GM18907 (cell line): ENCODE results near the gene ALG3.

Experiments used
- ATAC-seq: cut with Tn5 transposase; IDR thresholded peaks from one replicate; pipeline ENCODE4 v1.9.1; 2021; ENCODE audit warnings: mild to moderate bottlenecking, moderate library complexity; ENCODE audit not compliant: unreplicated experiment

ALG3 gene

GRCh38 chr3:184260724-184261269, 12.0 kb upstream of the ALG3 start:
- ATAC-seq: no peak

DNA sequence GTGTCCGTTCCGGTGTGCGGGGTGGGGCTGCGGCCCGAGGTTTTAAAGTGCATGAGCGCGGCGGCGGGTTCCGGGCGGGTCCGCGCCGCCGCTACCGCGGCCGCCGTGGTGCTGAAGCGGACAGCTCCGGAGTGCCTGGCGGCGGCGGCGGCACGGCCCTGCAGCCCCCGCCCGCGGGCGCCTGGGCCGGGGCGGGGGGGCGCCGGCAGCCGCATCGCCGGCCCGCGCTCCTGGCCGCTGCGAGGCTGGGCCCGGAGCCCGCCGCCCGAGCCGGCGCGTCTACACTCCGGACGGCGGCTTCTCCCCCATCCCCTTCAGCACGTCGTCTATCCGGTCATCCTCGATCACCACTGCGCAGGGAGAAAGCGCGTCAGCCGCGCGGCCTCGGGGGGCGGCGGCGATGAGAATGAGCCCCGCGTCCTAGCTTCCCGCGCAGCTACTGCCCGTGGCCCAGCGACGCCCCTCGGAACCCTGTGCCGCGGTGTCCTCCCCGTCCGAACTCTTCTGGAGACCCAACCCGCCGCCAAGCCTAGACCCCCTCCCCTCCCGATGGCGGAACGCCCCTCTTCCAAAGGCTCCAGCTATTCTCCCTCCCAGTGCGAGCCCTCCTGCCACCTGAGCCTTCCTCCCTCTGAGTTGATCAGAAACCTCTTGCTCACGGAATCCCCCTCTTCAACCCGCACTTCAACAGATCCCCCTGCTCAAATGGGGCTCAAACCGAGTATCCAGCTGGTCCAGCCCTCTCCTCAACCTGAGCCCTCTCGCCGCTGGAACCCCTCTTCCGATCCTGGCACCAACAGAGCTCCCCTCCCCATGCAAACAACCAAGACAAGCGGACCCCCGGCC, 11.3 kb upstream of the ALG3 start:
- ATAC-seq: no peak

DNA sequence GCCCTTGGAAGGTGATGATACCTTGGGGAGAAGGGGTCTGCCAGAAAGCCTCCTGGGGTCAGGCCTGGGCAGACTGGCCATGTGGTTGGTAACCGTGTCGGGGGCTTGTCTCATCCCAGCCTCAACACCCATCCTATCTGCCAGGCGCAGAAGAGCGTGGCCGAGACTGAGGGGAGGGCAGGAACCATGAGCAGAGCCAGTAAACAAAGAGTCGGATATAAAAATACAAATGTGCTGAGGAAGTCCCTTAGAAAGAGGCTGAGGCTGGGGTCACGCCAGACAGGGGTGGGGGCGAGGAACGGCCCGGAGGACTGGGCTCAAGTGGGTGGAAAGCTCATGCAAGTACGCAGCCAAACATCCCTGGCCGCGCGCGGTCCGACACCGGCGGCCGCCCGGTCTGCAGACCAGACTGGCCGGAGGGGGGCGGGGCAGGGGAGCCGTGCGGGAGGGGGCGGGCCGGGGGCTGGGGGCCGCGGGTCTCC, 10.7 kb upstream of the ALG3 start:
- no peak for ATAC-seq

DNA sequence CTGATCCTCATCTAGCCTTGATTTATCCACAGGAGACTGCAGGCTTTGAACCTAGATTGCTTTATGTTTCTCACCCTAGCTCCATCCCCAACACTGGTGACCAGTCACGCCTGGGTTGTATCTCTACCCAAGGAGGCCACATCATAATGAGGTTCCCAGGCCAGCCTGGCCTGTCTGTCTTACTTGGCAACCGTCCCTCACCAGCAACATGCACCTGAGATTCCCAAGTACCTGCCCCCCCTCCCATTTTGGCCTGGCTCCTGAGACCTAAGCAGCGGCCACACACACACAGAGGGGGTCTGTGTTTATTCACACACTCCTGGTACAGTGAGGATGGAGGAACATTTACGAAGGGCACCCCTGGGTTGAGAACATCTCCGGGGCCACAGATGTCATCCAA, 10.2 kb upstream of the ALG3 start:
- ATAC-seq: no peak

- no peak for ATAC-seq
Observed at GRCh38 chr3:184257083-184257915, 8.5 kb upstream of the ALG3 start.

GRCh38 chr3:184255291-184256039, 6.7 kb upstream of the ALG3 start:
- no peak for ATAC-seq

DNA sequence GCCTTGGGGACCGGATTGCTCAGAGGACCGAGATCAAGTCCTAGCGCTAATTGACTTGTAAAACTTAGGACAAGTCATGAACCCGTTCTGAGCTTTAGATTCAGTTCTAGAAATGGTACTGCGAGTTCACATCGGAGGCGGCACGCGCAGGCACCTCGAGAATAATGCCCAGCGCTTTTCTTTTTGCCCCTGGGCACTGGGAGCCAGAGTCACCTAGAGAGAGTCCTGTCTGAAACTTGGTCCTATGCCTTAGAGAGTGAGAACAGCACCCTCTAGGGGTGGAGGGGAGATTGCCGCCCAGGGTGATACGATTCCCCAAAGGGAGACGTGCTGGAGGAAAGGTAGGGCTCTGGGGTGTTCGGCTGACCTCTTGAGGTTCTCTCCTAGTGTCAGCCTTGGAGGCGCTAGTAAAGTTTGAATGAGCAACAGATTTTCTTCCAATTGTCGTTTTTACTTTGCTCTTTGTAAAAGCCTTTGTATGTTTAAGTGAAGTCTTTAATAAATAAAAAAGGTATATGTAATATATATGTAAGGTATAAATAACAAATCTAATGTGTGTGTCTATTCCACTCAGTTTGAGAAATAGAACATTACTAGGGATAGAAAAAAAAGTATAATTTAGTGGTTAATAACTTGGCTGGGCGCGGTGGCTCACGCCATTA, 1.5 kb upstream of the ALG3 start:
- ATAC-seq: peak; percentile 71

DNA sequence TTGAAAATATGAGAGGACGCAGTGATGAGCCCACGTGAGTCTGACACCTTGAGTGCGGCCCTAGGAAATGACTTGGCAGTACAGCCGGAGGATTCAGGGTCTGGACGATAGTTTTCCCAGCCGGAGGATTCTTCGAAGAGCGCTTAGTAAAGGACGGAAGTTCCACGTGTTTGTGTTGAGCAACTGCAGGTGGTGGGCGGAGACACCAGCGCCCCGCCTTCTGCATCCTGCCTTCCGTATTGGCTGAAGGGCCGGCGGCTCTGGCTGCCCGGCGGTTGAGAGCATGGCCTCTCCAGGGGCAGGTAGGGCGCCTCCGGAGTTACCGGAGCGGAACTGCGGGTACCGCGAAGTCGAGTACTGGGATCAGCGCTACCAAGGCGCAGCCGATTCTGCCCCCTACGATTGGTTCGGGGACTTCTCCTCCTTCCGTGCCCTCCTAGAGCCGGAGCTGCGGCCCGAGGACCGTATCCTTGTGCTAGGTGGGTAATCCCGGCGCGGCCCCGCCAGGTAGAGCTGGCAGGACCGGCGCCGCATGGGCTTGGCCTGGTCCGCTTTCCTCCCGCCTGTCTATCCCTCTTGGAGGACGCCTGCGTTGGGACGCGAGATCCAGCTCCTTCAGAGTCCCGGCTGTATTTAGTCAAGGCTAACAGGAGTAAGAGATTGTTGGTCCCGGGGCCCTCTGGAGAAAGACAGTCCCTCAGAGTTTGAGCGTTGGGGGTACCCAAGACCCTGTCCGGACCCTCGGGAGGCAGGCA, 827 bp upstream of the ALG3 start, which contains the start of gene EEF1AKMT4:
Gene EEF1AKMT4, plus strand, starts transcription at position 261 of the 755 bp plus-strand sequence. Its CDS starts 23 bp downstream, at position 284.
- peak; percentile 91 for ATAC-seq

GRCh38 chr3:184242297-184242685, 6.5 kb downstream of the ALG3 start:
- ATAC-seq: no peak

DNA sequence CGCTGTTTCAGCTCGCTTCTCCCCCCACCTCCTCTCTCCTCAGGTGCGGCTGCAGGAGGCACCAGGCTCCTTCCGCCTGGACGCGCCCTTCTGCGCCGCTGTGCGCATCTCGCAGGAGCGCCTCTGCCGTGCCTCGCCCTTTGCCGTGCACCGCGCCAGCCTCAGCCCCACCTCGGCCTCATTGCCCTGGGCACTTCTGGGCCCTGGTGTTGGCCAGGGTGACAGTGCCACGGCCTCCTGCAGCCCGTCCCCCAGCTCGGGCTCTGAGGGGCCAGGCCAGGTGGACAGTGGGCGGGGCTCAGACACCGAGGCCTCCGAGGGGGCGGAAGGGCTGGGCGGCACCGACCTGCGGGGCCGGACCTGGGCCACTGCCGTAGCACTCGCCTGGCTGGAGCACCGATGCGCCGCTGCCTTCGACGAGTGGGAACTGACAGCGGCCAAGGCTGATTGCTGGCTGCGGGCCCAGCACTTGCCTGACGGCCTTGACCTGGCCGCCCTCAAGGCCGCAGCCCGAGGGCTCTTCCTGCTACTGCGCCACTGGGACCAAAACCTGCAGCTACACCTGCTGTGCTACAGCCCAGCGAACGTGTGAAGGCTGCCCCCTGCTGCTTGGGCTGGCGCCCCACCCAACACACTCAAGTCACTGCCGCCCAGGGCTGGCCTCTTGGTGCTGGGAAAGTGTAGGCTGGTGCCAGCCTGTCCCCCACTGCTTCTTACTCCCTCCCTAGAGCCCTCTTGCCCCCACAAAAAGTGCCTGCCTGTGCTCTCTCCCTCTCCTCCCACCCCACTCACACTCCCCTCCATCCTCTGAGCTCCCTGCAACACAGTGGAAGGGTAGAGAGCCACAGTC, 7.1 kb downstream of the ALG3 start:
- no peak for ATAC-seq

DNA sequence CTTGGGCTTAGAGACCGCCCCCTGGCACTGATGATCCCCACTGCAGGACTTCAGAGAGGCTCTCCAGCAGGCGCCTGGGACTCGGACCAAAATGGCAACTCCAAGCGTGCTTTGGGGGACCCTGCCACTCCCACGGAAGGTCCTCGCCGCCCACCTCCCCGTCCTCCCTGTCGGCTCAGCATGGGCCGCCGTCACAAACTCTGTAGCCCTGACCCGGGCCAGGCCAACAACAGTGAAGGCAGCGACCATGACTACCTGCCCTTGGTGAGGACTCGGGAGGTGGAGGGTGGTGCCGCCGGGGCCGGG, 7.7 kb downstream of the ALG3 start:
- ATAC-seq: no peak

GRCh38 chr3:184240384-184241140, 8.2 kb downstream of the ALG3 start:
- no peak for ATAC-seq

GRCh38 chr3:184239708-184240107, 9.1 kb downstream of the ALG3 start:
- ATAC-seq: no peak

- no peak for ATAC-seq
Observed at GRCh38 chr3:184239221-184239620, 9.5 kb downstream of the ALG3 start.

DNA sequence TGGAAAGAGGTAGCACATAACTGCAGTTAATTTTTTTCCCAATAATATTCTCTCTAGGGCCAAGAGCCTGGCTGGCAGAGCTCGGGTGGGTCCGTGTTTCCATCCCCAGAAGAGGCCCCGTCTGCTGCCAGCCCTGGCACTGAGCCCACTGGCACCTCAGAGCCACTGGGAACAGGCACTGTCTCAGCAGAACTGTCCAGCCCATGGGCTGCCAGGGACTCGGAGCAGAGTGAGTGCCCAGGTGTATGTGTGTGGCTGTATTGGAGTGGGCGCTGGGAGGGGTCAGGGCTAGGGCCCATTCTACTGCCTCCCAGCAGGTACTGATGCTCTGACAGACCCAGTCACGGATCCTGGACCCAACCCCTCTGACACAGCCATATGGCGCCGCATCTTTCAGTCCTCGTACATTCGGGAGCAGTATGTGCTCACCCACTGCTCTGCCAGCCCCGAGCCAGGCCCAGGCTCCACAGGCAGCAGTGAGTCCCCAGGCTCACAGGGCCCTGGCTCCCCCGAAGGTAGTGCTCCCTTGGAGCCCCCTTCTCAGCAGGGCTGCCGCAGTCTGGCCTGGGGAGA, 10.4 kb downstream of the ALG3 start:
- no peak for ATAC-seq

- no peak for ATAC-seq
Observed at GRCh38 chr3:184237807-184238206, 11.0 kb downstream of the ALG3 start.

DNA sequence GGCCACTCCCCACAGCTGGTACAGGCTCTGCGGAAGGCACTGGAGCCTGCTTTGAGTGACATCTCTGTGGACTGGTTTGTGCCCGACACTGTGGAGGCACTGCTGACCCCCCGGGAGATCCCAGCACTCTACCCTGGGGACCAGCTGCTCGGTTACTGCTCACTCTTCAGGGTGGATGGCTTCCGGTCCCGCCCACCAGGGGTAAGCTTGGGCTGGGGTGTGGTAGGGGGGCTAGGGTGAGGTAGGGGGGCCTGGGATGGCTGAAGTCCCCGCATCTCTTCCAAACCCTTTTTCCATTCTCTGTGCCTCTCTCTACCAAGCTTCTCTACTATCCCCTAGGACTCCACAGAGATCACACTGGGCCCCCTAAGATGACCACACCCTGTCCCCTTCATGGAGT, 11.6 kb downstream of the ALG3 start:
- no peak for ATAC-seq

- ATAC-seq: no peak
Observed at GRCh38 chr3:184236636-184237035, 12.1 kb downstream of the ALG3 start.
